Measurements from ENCODE around the gene ABI1.

ABI1 gene

DNA sequence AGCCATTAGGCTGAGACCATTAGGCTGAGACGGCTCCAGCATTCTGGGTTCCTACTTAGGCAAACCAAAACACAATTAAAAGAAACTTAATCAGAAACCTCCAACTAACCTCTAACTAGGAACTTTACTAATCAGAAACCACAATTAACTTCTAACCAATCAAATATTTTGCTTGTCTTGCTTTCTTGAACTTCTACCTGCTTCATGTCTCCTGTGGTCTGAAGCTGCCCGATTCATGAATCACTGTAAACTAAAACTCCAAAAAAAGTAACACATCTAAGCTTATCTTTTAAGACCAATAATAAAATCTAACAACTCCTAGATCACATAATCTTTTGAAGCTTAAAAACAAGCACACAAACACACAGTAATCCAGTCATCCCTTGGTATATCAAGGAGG lies 87.1 kb downstream of the ABI1 start:
- no peak overlapping the region for H3K4me3 ChIP-seq (ENCODE audit: low read depth, low read length)
- TF ChIP-seq, protein P1, sequence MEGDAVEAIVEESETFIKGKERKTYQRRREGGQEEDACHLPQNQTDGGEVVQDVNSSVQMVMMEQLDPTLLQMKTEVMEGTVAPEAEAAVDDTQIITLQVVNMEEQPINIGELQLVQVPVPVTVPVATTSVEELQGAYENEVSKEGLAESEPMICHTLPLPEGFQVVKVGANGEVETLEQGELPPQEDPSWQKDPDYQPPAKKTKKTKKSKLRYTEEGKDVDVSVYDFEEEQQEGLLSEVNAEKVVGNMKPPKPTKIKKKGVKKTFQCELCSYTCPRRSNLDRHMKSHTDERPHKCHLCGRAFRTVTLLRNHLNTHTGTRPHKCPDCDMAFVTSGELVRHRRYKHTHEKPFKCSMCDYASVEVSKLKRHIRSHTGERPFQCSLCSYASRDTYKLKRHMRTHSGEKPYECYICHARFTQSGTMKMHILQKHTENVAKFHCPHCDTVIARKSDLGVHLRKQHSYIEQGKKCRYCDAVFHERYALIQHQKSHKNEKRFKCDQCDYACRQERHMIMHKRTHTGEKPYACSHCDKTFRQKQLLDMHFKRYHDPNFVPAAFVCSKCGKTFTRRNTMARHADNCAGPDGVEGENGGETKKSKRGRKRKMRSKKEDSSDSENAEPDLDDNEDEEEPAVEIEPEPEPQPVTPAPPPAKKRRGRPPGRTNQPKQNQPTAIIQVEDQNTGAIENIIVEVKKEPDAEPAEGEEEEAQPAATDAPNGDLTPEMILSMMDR (IDR thresholded peaks at IDR 0.05; ENCODE audit: low read depth, low read length) = no peak
- no peak for DNase-seq (ENCODE audit: low read depth, low spot score)
- in situ Hi-C loops (cut with HindIII; ENCODE audit: low sequenced_read_pairs) = no loop called here

- in situ Hi-C loops (cut with HindIII; ENCODE audit: low sequenced_read_pairs) = no loop called here
- TF ChIP-seq, protein P1 (IDR thresholded peaks at IDR 0.05; ENCODE audit: low read depth, low read length) = no peak
- H3K4me3 ChIP-seq (ENCODE audit: low read depth, low read length) = no peak overlapping the region
- DNase-seq (ENCODE audit: low read depth, low spot score) = no peak
Measured at GRCh38 chr10:26770069-26770468, 90.7 kb downstream of the ABI1 start.

GRCh38 chr10:26765549-26765948 lies 95.2 kb downstream of the ABI1 start:
- no peak for DNase-seq (ENCODE audit: low read depth, low spot score)
- TF ChIP-seq, protein P1 (IDR thresholded peaks at IDR 0.05; ENCODE audit: low read depth, low read length) = no peak
- in situ Hi-C loops (cut with HindIII; ENCODE audit: low sequenced_read_pairs) = no loop called here
- no peak overlapping the region for H3K4me3 ChIP-seq (ENCODE audit: low read depth, low read length)

DNA sequence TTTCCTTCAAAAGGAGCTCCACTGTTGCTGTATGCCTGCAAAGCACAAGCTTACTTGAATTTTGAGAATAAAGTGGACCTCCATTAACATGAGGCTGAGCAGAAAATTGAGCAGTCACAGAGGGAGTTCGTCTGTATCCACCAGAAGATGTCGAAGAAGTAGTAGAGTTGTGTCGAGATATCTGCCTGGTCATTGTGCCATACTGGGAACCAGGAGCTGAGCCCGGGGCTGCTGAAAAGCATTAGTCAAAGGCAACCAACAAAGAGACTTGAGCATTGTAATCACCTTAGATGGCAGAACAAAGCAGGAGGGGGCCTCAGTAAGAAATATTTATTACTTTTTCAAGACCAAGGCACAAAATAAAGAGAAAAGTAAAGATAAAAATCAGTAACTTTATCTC lies 101.8 kb downstream of the ABI1 start:
- TF ChIP-seq, protein P1 (IDR thresholded peaks at IDR 0.05; ENCODE audit: low read depth, low read length) = no peak
- in situ Hi-C loops (cut with HindIII; ENCODE audit: low sequenced_read_pairs) = no loop called here
- DNase-seq (ENCODE audit: low read depth, low spot score) = no peak
- H3K4me3 ChIP-seq (ENCODE audit: low read depth, low read length) = no peak overlapping the region

DNA sequence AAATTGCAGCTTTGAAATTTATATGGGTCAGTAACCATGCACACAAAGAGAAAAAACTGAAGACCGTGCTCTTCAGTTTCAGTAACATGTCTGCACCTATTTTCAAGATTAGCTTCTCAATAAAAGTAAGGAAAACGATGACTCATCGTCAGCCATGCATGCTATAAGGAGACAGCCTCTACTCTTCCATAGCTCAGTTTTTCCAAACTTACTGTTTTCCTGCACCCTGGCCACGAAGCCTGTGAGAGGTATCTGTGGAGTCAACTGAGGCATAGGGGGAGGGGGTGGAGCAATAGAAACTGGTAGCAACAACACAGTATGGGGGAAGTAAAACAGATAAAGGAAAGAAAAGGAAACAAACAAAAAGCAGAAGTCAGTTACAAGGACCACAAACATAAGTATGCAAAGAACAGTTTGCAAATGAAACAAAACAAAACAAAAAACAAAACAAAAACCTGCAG lies 105.3 kb downstream of the ABI1 start:
- peak; percentile 68 for DNase-seq (ENCODE audit: low read depth, low spot score)
- in situ Hi-C loops (cut with HindIII; ENCODE audit: low sequenced_read_pairs) = no loop called here

GRCh38 chr10:26746061-26746460 lies 114.7 kb downstream of the ABI1 start:
- TF ChIP-seq, protein P1 (IDR thresholded peaks at IDR 0.05; ENCODE audit: low read depth, low read length) = no peak
- in situ Hi-C loops (cut with HindIII; ENCODE audit: low sequenced_read_pairs) = no loop called here
- no peak for DNase-seq (ENCODE audit: low read depth, low spot score)
- no peak overlapping the region for H3K4me3 ChIP-seq (ENCODE audit: low read depth, low read length)

More for the DNA sequence above, 105.3 kb downstream of the ABI1 start:
- TF ChIP-seq, protein P1 (IDR thresholded peaks at IDR 0.05; ENCODE audit: low read depth, low read length) = no peak
- H3K4me3 ChIP-seq (ENCODE audit: low read depth, low read length) = no peak overlapping the region

- in situ Hi-C loops (cut with HindIII; ENCODE audit: low sequenced_read_pairs) = no loop called here
- no peak overlapping the region for H3K4me3 ChIP-seq (ENCODE audit: low read depth, low read length)
- DNase-seq (ENCODE audit: low read depth, low spot score) = no peak
- TF ChIP-seq, protein P1 (IDR thresholded peaks at IDR 0.05; ENCODE audit: low read depth, low read length) = no peak
Measured at GRCh38 chr10:26743841-26744240, 116.9 kb downstream of the ABI1 start.

Measured in astrocyte of the spinal cord (primary cell).